Memory B cell (primary cell): Measurements from ENCODE around the gene ITCH.

Source experiments
- ATAC-seq: fragments of 150-1000 bp; cut with Tn5 transposase; 2 replicates; pipeline ENCODE4 v1.10.0; 2021; ENCODE audit warnings: low read depth, mild to moderate bottlenecking, moderate library complexity
- DNase-seq, 2 donors: peaks; one replicate each; pipeline ENCODE4 v3.0.0; 2022; ENCODE audit warnings: low spot score in 2 of 2
- H3K27ac Mint-ChIP-seq: one replicate; pipeline ENCODE4 v1.8.0; 2022; ENCODE audit warnings: mild to moderate bottlenecking, moderate library complexity, mixed read lengths
- H3K27me3 Mint-ChIP-seq: one replicate; pipeline ENCODE4 v1.8.0; 2022; ENCODE audit warnings: mixed read lengths
- H3K36me3 Mint-ChIP-seq: one replicate; pipeline ENCODE4 v1.8.0; 2022; ENCODE audit warnings: mild to moderate bottlenecking, mixed read lengths
- H3K4me1 Mint-ChIP-seq: one replicate; pipeline ENCODE4 v1.8.0; 2022; ENCODE audit warnings: mixed read lengths
- H3K4me3 Mint-ChIP-seq: one replicate; pipeline ENCODE4 v1.8.0; 2022; ENCODE audit warnings: mild to moderate bottlenecking, moderate library complexity, mixed read lengths
- H3K9me3 Mint-ChIP-seq: one replicate; pipeline ENCODE4 v1.8.0; 2022; ENCODE audit warnings: mixed read lengths

Gene ITCH

DNA sequence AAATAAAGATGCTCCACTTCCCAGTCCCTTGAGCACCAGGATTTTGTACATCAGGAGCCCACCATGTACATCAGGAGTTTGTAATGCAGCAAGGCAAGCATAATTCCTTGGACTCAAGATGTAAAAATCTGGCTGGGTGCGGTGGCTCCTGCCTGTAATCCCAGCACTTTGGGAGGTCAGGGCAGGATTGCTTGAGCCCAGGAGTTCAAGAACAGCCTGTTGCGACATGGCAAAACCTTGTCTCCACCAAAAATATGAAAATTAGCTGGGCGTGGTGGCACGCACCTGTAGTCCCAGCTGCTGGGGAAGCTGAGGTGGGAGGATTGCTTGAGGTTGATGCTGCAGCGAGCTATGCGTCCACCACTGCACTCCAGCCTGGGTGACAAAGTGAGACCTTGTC is 179.4 kb downstream of the ITCH start:
- Mint-ChIP-seq H3K36me3 (peaks cover 6% of the 10 kb centered on the region), H3K27me3 (peaks cover 5% of the 10 kb centered on the region), H3K27ac (no peak overlapping the region), H3K4me3 (no peak overlapping the region), H3K9me3 (no peaks in the 10 kb centered on the region), H3K4me1 (no peaks in the 10 kb centered on the region)
- ATAC-seq (no peak), DNase-seq (no peak)

DNA sequence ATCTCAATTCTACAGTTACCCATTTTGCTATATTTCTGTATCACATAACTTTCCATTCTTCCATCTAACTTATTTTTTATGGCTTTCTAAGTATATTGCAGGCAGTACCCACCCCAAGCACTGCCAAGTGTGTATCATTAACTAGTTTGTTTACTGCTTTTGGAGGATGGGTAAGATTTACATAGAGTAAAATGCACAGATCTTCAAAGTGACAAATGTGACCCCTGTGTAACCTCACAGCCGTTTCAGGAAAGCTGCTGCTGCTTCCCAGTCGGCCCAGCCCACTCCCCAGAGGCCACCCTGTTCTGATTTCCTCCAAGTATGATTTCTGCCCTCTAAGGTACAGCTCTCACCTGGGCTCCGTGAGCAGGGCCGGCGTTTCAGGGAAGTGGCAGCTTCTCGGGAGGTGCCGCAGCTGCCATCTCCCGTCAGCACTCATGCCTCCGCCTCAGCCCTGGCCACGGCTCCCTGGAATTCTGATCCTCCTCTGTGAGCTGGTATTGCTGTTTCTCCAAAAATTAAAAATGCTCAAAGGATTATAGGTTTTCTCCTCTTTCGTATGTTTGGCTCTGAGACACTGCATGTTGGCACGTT is 180.5 kb downstream of the ITCH start:
- Mint-ChIP-seq H3K9me3 (no peaks in the 10 kb centered on the region), H3K4me3 (no peak overlapping the region), H3K27ac (no peak overlapping the region), H3K36me3 (peaks cover 6% of the 10 kb centered on the region), H3K27me3 (peaks cover 5% of the 10 kb centered on the region), H3K4me1 (no peaks in the 10 kb centered on the region)
- ATAC-seq (no peak), DNase-seq (no peak)

- ATAC-seq = peak; percentile 37
- Mint-ChIP-seq H3K4me1 (peaks cover under 1% of the 10 kb centered on the region), H3K27me3 (peaks cover 5% of the 10 kb centered on the region), H3K4me3 (no peak overlapping the region), H3K9me3 (no peaks in the 10 kb centered on the region), H3K27ac (no peak overlapping the region), H3K36me3 (peaks cover 4% of the 10 kb centered on the region)
- no peak for DNase-seq
Measured at GRCh38 chr20:34544109-34544796, 181.2 kb downstream of the ITCH start.

- no peaks in the 10 kb centered on the region for H3K9me3 Mint-ChIP-seq
- H3K27me3 Mint-ChIP-seq = peaks cover 5% of the 10 kb centered on the region
- H3K4me1 Mint-ChIP-seq = peaks cover 6% of the 10 kb centered on the region
- DNase-seq (no peak), ATAC-seq (no peak)
- H3K36me3 Mint-ChIP-seq = peaks cover 2% of the 10 kb centered on the region
- no peak overlapping the region for H3K27ac Mint-ChIP-seq
- no peak overlapping the region for H3K4me3 Mint-ChIP-seq
Measured at GRCh38 chr20:34546751-34547181, 183.7 kb downstream of the ITCH start.

- peaks cover 6% of the 10 kb centered on the region for H3K4me1 Mint-ChIP-seq
- ATAC-seq = no peak
- DNase-seq = no peak
- H3K36me3 Mint-ChIP-seq = peaks cover 2% of the 10 kb centered on the region
- H3K27me3 Mint-ChIP-seq = peaks cover 5% of the 10 kb centered on the region
- H3K27ac Mint-ChIP-seq = no peak overlapping the region
- H3K4me3 Mint-ChIP-seq = no peak overlapping the region
- no peaks in the 10 kb centered on the region for H3K9me3 Mint-ChIP-seq
Measured at GRCh38 chr20:34547844-34548613, 185.0 kb downstream of the ITCH start.

- no peak overlapping the region for H3K27ac Mint-ChIP-seq
- peaks cover 5% of the 10 kb centered on the region for H3K27me3 Mint-ChIP-seq
- H3K36me3 Mint-ChIP-seq = peaks cover 2% of the 10 kb centered on the region
- H3K4me3 Mint-ChIP-seq = no peak overlapping the region
- ATAC-seq (peak; percentile 84), DNase-seq (no peak)
- no peaks in the 10 kb centered on the region for H3K9me3 Mint-ChIP-seq
- peaks cover 6% of the 10 kb centered on the region for H3K4me1 Mint-ChIP-seq
Measured at GRCh38 chr20:34549291-34549928, 186.3 kb downstream of the ITCH start.

DNA sequence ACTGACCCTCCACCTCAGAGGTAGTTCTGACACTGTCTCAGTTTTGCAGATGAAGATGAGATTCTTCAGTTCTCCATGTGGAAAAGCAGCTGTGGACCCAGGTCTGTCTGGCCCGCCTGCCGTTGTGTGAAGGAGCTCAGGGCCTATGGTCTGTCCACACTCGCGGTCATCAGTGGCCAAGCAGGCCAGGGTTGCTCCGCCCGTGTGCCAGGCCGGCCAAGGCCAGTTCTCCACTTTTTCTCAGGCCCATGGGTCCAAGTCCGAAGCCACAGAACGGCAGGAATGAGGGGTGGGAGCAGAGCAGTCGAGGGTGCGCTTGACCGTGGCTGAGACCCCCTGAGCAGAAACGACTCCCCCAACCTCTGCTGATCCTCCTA is 186.8 kb downstream of the ITCH start:
- ATAC-seq = no peak
- no peaks in the 10 kb centered on the region for H3K9me3 Mint-ChIP-seq
- H3K27ac Mint-ChIP-seq = no peak overlapping the region
- H3K4me3 Mint-ChIP-seq = no peak overlapping the region
- H3K36me3 Mint-ChIP-seq = peaks cover 2% of the 10 kb centered on the region
- peaks cover 6% of the 10 kb centered on the region for H3K4me1 Mint-ChIP-seq
- H3K27me3 Mint-ChIP-seq = peaks cover 5% of the 10 kb centered on the region
- DNase-seq = no peak

- H3K9me3 Mint-ChIP-seq = no peaks in the 10 kb centered on the region
- H3K4me3 Mint-ChIP-seq = no peak overlapping the region
- ATAC-seq = no peak
- peaks cover 9% of the 10 kb centered on the region for H3K4me1 Mint-ChIP-seq
- DNase-seq = no peak
- no peaks in the 10 kb centered on the region for H3K27me3 Mint-ChIP-seq
- H3K36me3 Mint-ChIP-seq = no peaks in the 10 kb centered on the region
- no peak overlapping the region for H3K27ac Mint-ChIP-seq
Measured at GRCh38 chr20:34552569-34552968, 189.5 kb downstream of the ITCH start.

DNA sequence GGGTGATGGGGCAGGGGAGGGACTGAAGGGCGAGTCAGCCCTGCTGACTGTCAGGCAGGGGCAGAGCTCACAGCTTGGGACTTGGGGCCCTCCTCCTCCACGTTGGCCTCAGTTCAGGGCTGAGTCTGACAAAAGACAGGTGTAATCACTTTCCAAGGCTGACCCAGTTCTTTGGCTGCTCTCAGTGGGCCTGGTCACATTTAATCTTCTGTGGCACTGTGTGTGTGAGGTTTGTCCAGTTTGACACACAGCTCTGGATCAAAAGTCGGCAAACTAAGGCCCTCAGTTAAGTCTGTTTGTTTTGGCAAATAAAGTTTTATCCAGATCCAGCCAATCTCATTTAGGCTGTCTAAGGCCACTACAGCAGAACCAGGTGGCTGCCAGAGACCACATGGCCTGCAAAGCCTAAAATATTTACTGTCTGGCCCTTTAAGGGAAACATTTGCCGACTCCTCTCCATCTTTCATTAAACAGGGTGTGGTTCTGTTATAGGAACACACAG is 190.3 kb downstream of the ITCH start:
- no peaks in the 10 kb centered on the region for H3K27me3 Mint-ChIP-seq
- H3K4me3 Mint-ChIP-seq = no peak overlapping the region
- ATAC-seq = no peak
- H3K9me3 Mint-ChIP-seq = no peaks in the 10 kb centered on the region
- DNase-seq = no peak
- no peak overlapping the region for H3K27ac Mint-ChIP-seq
- H3K36me3 Mint-ChIP-seq = no peaks in the 10 kb centered on the region
- peaks cover 15% of the 10 kb centered on the region for H3K4me1 Mint-ChIP-seq

- no peaks in the 10 kb centered on the region for H3K9me3 Mint-ChIP-seq
- ATAC-seq (no peak), DNase-seq (no peak)
- peak overlapping the region; percentile 84 for H3K4me3 Mint-ChIP-seq
- no peaks in the 10 kb centered on the region for H3K36me3 Mint-ChIP-seq
- peaks cover 17% of the 10 kb centered on the region for H3K4me1 Mint-ChIP-seq
- H3K27ac Mint-ChIP-seq = peak overlapping the region; percentile 93
- no peaks in the 10 kb centered on the region for H3K27me3 Mint-ChIP-seq
Measured at GRCh38 chr20:34557936-34558319, 194.9 kb downstream of the ITCH start.

DNA sequence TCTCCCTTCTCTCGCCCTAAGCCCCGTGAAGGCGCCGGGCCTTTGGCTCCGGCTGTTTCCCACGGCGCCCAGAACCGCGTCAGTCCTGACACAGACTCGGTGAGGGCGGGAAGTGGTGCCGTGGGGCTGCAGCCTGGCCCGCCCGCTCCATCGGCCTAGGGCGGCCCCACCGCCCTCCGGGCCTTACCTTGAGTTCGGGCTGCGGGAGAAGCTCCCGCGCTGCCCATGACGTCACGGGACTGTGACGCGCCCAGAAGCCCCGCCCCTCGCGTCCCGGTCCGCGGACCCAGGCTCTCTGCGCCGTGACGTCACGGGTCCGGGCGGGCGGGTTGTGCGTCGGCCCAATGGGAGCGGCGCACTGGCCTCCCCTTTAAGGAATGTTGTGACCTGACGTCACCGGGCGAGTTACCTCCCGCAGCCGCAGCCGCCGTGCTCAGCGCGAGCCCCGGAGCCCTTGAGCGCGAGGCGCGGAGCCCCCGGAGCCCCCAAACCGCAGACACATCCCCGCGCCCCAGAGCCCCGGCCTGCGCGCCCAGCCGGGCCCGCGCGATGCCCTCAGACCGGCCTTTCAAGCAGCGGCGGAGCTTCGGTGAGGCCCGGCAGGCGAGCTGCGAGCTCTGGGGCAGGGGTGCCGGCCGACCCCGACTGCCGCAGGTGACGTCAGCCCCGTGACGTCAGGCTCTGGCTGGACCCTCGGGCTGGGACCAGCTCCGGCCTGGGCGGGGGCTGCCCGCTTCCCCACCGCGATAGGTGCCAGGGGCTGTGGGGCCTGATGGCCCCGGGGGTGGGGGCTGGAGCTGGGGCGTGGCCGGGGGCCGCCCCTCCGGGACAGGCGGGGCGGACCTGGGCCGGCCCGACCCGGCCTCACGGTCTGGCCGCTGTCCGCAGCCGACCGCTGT is 195.5 kb downstream of the ITCH start, which contains the start of gene MAP1LC3A:
MAP1LC3A (plus strand) TSS at position 399 of the 899 bp plus-strand sequence; CDS start at position 550, 151 bp downstream.
- no peaks in the 10 kb centered on the region for H3K27me3 Mint-ChIP-seq
- H3K4me3 Mint-ChIP-seq = peak within 1 kb of the TSS; percentile 84
- peaks cover 17% of the 10 kb centered on the region for H3K4me1 Mint-ChIP-seq
- DNase-seq (peak; percentile 95 to 98), ATAC-seq (peak; percentile 87)
- H3K9me3 Mint-ChIP-seq = no peaks in the 10 kb centered on the region
- H3K36me3 Mint-ChIP-seq = no peaks in the 10 kb centered on the region
- H3K27ac Mint-ChIP-seq = peak within 1 kb of the TSS; percentile 93

GRCh38 chr20:34559311-34560140 is 196.5 kb downstream of the ITCH start:
- peak overlapping the region; percentile 63 for H3K4me3 Mint-ChIP-seq
- peaks cover 17% of the 10 kb centered on the region for H3K4me1 Mint-ChIP-seq
- ATAC-seq = no peak
- H3K9me3 Mint-ChIP-seq = no peaks in the 10 kb centered on the region
- peak in 1 of 2 donors; percentile 15 for DNase-seq
- no peaks in the 10 kb centered on the region for H3K36me3 Mint-ChIP-seq
- no peaks in the 10 kb centered on the region for H3K27me3 Mint-ChIP-seq
- H3K27ac Mint-ChIP-seq = peak overlapping the region; percentile 60
